Chondrocyte (in vitro differentiated cells): ENCODE data around the gene UBASH3B. TPM values are rescaled to one million over a fixed set of nuclear protein-coding genes. Genes with fewer than 3 reads are reported as not detected.

Source experiments
- DNase-seq: peaks from one replicate; pipeline ENCODE4 v3.0.0; 2021; ENCODE audit warnings: mixed read lengths, low spot score
- H3K27ac Mint-ChIP-seq: one replicate; pipeline ENCODE4 v1.8.0; 2021; ENCODE audit warnings: mild to moderate bottlenecking, moderate library complexity, mixed read lengths; ENCODE audit not compliant: unreplicated experiment
- H3K27me3 Mint-ChIP-seq: 2 replicates; pipeline ENCODE4 v1.8.0; 2021; ENCODE audit warnings: low read depth, mixed read lengths
- H3K36me3 Mint-ChIP-seq: 2 replicates; pipeline ENCODE4 v1.8.0; 2021; ENCODE audit warnings: low read depth, mixed read lengths
- H3K4me1 Mint-ChIP-seq: 2 replicates; pipeline ENCODE4 v1.8.0; 2021; ENCODE audit warnings: low read depth, mild to moderate bottlenecking, mixed read lengths
- H3K4me3 Mint-ChIP-seq: one replicate; pipeline ENCODE4 v1.8.0; 2021; ENCODE audit warnings: mild to moderate bottlenecking, moderate library complexity, mixed read lengths; ENCODE audit not compliant: unreplicated experiment
- H3K9me3 Mint-ChIP-seq: 2 replicates; pipeline ENCODE4 v1.8.0; 2021; ENCODE audit warnings: low read depth, mixed read lengths
- CTCF ChIP-seq: fragments of 200-600 bp; sonication (generic); IDR thresholded peaks from 2 replicates; pipeline ENCODE4 v1.5.0; 2021; ENCODE audit warnings: antibody characterized with exemption, mild to moderate bottlenecking, moderate library complexity
- total RNA-seq: library from RNA; stranded (reverse); gene quantifications from 3 replicates; pipeline ENCODE4 v1.2.1, GENCODE V29; 2021

The UBASH3B gene
- total RNA-seq, 1 donor from 2014 or later, result 14.4 TPM

- no peak for TF ChIP-seq CTCF
- no peaks in the 10 kb centered on the region for H3K27me3 Mint-ChIP-seq
- H3K27ac Mint-ChIP-seq, result no peak overlapping the region
- H3K9me3 Mint-ChIP-seq, result no peaks in the 10 kb centered on the region
- H3K4me3 Mint-ChIP-seq, result no peak overlapping the region
- no peak for DNase-seq
- no peaks in the 10 kb centered on the region for H3K36me3 Mint-ChIP-seq
- peaks cover 39% of the 10 kb centered on the region for H3K4me1 Mint-ChIP-seq
Measured at GRCh38 chr11:122745111-122745510, 89.6 kb downstream of the UBASH3B start.

- Mint-ChIP-seq H3K27me3 (no peaks in the 10 kb centered on the region), H3K36me3 (no peaks in the 10 kb centered on the region), H3K9me3 (no peaks in the 10 kb centered on the region), H3K4me3 (no peak overlapping the region), H3K27ac (no peak overlapping the region), H3K4me1 (peaks cover 39% of the 10 kb centered on the region)
- DNase-seq, result no peak
- no peak for TF ChIP-seq CTCF
Measured at GRCh38 chr11:122746050-122746478, 90.5 kb downstream of the UBASH3B start.

GRCh38 chr11:122746611-122747244, 91.2 kb downstream of the UBASH3B start:
- no peak overlapping the region for H3K27ac Mint-ChIP-seq
- H3K4me1 Mint-ChIP-seq, result peaks cover 35% of the 10 kb centered on the region
- no peaks in the 10 kb centered on the region for H3K36me3 Mint-ChIP-seq
- H3K27me3 Mint-ChIP-seq, result no peaks in the 10 kb centered on the region
- no peak for TF ChIP-seq CTCF
- H3K9me3 Mint-ChIP-seq, result no peaks in the 10 kb centered on the region
- DNase-seq, result no peak
- no peak overlapping the region for H3K4me3 Mint-ChIP-seq

GRCh38 chr11:122747351-122747781, 91.8 kb downstream of the UBASH3B start:
- Mint-ChIP-seq H3K36me3 (no peaks in the 10 kb centered on the region), H3K4me3 (no peak overlapping the region), H3K27ac (peak overlapping the region; percentile 42)

More at GRCh38 chr11:122747351-122747781, 91.8 kb downstream of the UBASH3B start:
- Mint-ChIP-seq H3K4me1 (peaks cover 32% of the 10 kb centered on the region), H3K27me3 (no peaks in the 10 kb centered on the region), H3K9me3 (no peaks in the 10 kb centered on the region)
- DNase-seq, result no peak
- no peak for TF ChIP-seq CTCF
